ENCODE data around the gene CLCA2. TPM values are rescaled to one million over a fixed set of nuclear protein-coding genes. Genes with fewer than 3 reads are reported as not detected.

Gene CLCA2
- total RNA-seq, 2 donors from 2014 or later: 2.7 to 2.8 TPM

GRCh38 chr1:86429122-86429725, 5.3 kb downstream of the CLCA2 start:
- Histone ChIP-seq H3K9me3 (no peaks in the 10 kb centered on the region), H3K4me3 (no peak overlapping the region), H3K36me3 (no peaks in the 10 kb centered on the region), H3K27ac (no peak overlapping the region), H3K27me3 (replicated peaks; ENCODE audit: insufficient read depth) (no peaks in the 10 kb centered on the region), H3K4me1 (replicated peaks) (no peaks in the 10 kb centered on the region)
- no peak for DNase-seq (ENCODE audit: low spot score)
- WGBS: 76% methylated on average over 7 of the region's 7 CpGs
- TF ChIP-seq CTCF (IDR thresholded peaks at IDR 0.05) (no peak), POLR2AphosphoS5 (IDR thresholded peaks at IDR 0.05) (no peak), POLR2A (IDR thresholded peaks at IDR 0.05) (no peak)
- intact Hi-C loops (cut with DNase I): no loop called here

- DNase-seq (ENCODE audit: low spot score): peak; percentile 47
- Histone ChIP-seq H3K27ac (no peak overlapping the region), H3K4me1 (replicated peaks) (no peaks in the 10 kb centered on the region), H3K27me3 (replicated peaks; ENCODE audit: insufficient read depth) (no peaks in the 10 kb centered on the region), H3K36me3 (no peaks in the 10 kb centered on the region), H3K4me3 (no peak overlapping the region), H3K9me3 (no peaks in the 10 kb centered on the region)
- WGBS: 4% methylated on average over 3 of the region's 3 CpGs
- TF ChIP-seq POLR2AphosphoS5 (IDR thresholded peaks at IDR 0.05): peak; percentile 46
- no peak for TF ChIP-seq POLR2A (IDR thresholded peaks at IDR 0.05)
- TF ChIP-seq CTCF (IDR thresholded peaks at IDR 0.05): no peak
- intact Hi-C loops (cut with DNase I): no loop called here
Measured at GRCh38 chr1:86429835-86430234, 5.9 kb downstream of the CLCA2 start.

GRCh38 chr1:86430376-86430775, 6.4 kb downstream of the CLCA2 start:
- Histone ChIP-seq H3K27ac (no peak overlapping the region), H3K36me3 (no peaks in the 10 kb centered on the region), H3K4me1 (replicated peaks) (no peaks in the 10 kb centered on the region), H3K27me3 (replicated peaks; ENCODE audit: insufficient read depth) (no peaks in the 10 kb centered on the region), H3K4me3 (no peak overlapping the region), H3K9me3 (no peaks in the 10 kb centered on the region)
- intact Hi-C loops (cut with DNase I): no loop called here
- TF ChIP-seq POLR2A (IDR thresholded peaks at IDR 0.05): no peak
- TF ChIP-seq POLR2AphosphoS5 (IDR thresholded peaks at IDR 0.05): no peak
- no peak for TF ChIP-seq CTCF (IDR thresholded peaks at IDR 0.05)
- no peak for DNase-seq (ENCODE audit: low spot score)

- Histone ChIP-seq H3K4me1 (replicated peaks) (no peaks in the 10 kb centered on the region), H3K27ac (no peak overlapping the region), H3K36me3 (no peaks in the 10 kb centered on the region), H3K9me3 (no peaks in the 10 kb centered on the region), H3K4me3 (no peak overlapping the region), H3K27me3 (replicated peaks; ENCODE audit: insufficient read depth) (peaks cover 3% of the 10 kb centered on the region)
- intact Hi-C loops (cut with DNase I): no loop called here
- no peak for DNase-seq (ENCODE audit: low spot score)
- TF ChIP-seq CTCF (IDR thresholded peaks at IDR 0.05) (no peak), POLR2A (IDR thresholded peaks at IDR 0.05) (no peak), POLR2AphosphoS5 (IDR thresholded peaks at IDR 0.05) (peak; percentile 36)
Measured at GRCh38 chr1:86434059-86434458, 10.1 kb downstream of the CLCA2 start.

GRCh38 chr1:86435327-86435726, 11.4 kb downstream of the CLCA2 start:
- Histone ChIP-seq H3K27ac (no peak overlapping the region), H3K4me3 (no peak overlapping the region), H3K4me1 (replicated peaks) (no peaks in the 10 kb centered on the region), H3K27me3 (replicated peaks; ENCODE audit: insufficient read depth) (peaks cover 3% of the 10 kb centered on the region), H3K9me3 (no peaks in the 10 kb centered on the region), H3K36me3 (no peaks in the 10 kb centered on the region)
- TF ChIP-seq POLR2A (IDR thresholded peaks at IDR 0.05) (no peak), POLR2AphosphoS5 (IDR thresholded peaks at IDR 0.05) (no peak)
- DNase-seq (ENCODE audit: low spot score): no peak
- 21% methylated on average over 2 of the region's 2 CpGs for WGBS
- intact Hi-C loops (cut with DNase I): no loop called here
